Measurements from ENCODE around the gene ZNF618.

Gene ZNF618

DNA sequence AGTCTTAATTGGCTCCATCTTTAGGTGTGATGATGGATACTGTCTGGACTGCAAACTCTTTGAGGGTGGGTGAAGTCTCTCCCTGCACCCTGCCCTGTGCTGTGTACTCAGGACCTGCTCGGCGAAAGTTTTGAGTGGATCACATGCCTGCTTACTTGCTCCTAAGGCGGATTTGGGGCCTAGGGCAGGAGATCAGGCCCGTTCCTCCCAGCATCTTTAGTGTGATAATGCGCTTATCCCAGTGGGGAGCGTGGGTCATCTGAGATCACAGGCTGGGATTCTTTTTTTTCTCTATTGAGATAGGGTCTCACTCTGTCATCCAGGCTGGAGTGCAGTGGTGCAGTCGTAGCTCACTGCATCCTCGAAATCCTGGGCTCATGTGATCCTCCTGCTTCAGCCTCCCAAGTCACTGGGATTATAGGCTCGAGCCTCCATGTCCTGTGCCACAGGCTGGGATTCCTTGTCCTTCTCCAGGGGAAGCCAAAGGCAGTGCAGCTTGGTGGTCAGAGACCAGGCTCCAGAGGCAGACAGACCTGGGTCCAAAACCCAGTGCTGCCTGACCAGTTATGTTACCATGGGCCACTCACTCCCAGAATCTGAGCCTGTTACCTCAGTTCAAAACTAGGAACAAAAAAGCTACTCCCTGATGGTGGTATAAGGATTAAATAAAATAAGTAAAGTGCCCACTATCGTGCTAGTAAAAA lies 59.7 kb downstream of the ZNF618 start:
- no peak for DNase-seq

- no peak for DNase-seq
Measured at GRCh38 chr9:113940077-113940476, 64.0 kb downstream of the ZNF618 start.

DNA sequence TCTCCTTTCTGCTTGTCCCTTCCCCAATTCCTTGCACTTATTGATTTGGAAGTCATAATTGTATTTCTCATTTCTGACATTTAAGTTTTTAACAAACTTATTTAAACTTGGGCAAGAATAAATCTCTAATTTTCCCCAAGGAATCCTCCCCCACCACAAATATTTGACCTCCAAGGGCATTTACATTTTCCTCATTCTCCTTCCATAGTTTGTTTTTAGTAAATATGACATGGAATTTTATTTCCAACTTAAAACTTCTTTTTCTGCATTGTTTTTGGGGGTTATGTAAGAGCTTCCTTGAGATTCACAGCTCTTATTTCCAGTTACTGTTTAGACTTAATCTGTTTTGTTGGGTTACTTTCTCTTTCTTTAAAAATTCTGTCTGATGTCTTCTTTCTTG lies 64.9 kb downstream of the ZNF618 start:
- DNase-seq, result no peak

- no peak for DNase-seq
Measured at GRCh38 chr9:113941526-113941925, 65.4 kb downstream of the ZNF618 start.

DNA sequence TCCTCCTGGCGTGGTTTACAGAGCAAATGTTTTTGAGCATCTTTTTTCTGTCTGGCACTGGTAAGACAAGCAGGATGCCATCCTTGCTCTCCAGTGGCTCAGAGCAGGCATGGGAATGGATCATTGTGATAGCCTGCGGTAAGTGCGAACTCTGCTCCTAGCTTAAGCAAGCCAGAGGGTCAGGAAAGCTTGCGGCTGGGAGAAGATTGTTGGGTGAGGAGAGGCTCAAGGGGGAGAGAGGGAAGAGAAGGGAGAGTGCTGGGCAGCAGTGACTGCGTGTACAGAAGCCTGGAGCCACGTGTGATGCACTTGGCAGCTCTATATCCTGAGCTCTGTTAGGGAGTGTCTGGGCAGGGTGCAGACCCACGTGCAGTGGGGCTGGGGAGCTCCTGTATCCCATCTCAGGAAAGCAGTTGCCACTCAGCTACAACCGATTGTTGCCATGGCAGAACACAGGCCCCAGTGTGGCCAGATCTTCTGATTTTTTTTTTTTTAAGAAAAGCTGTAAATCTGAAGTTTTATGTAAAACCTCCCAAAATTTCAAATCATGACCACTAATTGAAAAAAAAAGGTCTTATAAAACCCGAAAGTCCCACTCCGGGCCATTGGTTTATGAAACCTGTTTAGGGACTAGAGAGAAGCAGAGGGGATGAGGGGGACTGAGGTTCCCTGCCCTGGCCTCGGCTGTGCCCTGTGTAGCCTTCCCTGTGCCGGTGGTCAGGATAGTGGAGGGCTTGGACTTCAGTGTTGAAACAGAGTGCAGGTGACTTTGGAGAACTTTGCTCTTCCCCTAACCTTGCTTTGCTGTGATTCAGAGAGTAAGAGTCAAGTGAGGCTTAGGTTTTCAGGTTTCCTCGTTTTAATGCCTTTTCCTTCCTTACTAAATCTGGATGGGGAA lies 67.3 kb downstream of the ZNF618 start:
- no peak for DNase-seq

- DNase-seq, result no peak
Measured at GRCh38 chr9:113945784-113946183, 69.7 kb downstream of the ZNF618 start.

DNA sequence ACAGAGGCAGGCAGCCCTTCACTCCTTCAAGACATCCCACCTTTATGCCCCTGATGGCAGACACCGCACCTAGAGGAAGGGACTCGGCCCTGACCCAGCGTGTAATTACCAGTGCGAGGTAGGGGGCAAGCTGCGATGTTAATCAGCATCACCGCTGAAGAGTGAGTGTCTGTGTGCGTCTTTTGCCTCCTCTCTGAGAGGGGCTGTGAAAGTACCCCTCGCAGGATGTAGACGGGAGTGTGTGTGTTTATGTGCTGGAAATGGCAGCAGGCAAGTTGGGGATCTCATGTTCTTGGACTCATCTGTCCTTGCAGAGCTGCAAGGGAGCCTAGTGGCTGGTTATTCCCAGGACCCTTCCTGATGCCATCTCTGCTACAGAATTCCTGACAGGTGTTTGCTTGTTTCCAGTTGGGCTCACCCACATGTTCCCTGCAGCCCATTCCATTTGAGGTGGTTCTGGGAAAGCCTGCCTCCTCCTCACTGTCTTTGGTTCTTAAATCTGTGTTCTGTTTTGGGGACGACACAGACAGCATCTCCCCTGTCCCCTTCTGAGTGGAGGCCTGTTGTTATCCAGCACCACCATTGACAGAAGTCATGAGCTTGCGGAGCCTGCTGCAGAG lies 70.5 kb downstream of the ZNF618 start:
- DNase-seq, result no peak

GRCh38 chr9:113947941-113948340 lies 71.8 kb downstream of the ZNF618 start:
- no peak for DNase-seq

GRCh38 chr9:113948891-113949570 lies 72.9 kb downstream of the ZNF618 start:
- DNase-seq, result no peak

DNA sequence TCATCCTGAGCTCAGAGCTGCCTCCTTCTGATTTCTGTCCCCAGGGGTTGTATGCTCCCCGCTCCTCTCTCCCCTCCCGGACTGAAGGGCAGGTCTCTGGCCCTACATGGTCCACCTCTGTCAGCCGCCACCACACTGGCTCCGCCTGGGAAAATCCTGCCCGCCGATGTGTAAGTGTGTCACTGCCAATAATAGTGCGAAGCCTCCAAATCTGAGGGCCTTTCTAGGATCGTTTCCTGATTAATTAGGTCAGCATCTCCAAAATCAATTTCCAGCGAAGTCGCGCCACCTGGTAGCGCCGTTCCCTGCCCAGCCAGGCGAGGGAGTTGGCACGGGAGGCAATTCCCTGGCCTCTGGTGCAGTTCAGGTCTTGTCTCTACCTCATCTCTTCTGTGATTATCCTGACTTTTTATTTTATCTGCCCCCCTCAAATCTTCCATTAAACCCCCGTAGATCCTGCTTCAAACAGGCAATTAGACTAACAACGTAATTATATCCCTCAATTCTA lies 73.5 kb downstream of the ZNF618 start:
- no peak for DNase-seq

GRCh38 chr9:113950195-113951031 lies 74.3 kb downstream of the ZNF618 start:
- no peak for DNase-seq

DNA sequence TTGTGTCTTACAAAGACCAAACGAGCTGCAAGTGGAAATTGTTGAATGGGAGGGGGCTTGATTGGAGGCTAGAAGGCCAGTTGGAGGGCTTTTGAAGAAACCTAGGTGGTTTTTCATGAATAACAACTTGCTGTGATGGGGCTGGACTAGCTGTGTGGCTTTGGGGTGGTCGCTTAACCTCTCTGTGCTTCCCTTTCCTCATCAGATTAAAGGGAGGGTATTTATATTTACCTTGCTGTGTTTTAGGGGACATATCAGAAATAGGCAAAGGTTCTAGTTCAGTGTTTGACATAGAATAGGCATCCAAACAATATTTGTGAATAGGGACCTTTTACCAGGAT lies 74.9 kb downstream of the ZNF618 start:
- no peak for DNase-seq

GRCh38 chr9:113952676-113953075 lies 76.6 kb downstream of the ZNF618 start:
- no peak for DNase-seq

- DNase-seq, result no peak
Measured at GRCh38 chr9:113953531-113953930, 77.4 kb downstream of the ZNF618 start.

- no peak for DNase-seq
Measured at GRCh38 chr9:113954591-113954990, 78.5 kb downstream of the ZNF618 start.

GRCh38 chr9:113955076-113955752 lies 79.1 kb downstream of the ZNF618 start:
- DNase-seq, result no peak

DNA sequence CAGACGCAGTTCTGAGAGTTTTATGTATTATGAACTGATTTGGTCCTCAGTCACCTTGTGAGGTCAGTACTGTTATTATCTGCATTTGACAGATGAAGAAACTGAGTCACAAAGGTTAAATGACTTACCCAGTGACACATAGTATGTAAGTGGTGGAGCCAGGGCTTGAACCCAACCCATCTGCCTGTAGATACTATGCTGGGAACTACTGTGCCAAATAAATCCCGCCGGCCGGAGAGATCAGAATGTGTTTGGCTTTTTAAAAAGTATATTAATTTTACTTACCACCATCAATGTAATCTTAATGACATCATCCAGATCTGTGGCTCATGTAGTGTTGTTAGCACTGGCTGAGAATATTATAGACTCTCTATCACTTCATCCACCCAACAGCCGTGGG lies 80.8 kb downstream of the ZNF618 start:
- no peak for DNase-seq

- DNase-seq, result no peak
Measured at GRCh38 chr9:113957351-113957750, 81.2 kb downstream of the ZNF618 start.

DNA sequence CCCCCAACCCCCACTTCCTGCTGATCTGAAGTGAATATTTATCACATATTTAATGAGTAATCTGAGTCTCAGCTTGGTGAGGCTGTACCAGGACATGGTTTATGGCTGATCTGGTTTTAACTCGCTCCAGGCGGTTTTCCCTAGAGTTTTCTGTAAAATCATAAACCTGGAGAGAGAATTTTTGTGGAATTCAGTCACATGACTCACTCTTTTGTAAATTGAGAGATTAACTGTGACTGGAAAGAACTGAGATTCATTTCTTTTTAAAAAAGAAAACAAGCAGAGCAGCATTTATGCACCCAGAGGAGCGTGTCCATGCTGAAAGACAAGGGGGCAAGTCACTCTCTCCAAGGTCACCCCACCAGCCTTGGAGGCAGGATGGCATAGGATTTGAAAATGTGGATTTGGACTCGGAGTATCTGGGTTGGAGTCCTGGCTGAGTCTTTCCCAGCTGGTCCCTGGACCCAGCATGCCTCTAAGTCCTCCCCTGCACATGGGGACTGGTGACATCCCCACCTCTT lies 81.8 kb downstream of the ZNF618 start:
- DNase-seq, result peak; percentile 21

GRCh38 chr9:113958556-113958955 lies 82.4 kb downstream of the ZNF618 start:
- no peak for DNase-seq

GRCh38 chr9:113960768-113961167 lies 84.7 kb downstream of the ZNF618 start:
- DNase-seq, result no peak

Data from NCI-H2029 treated with DMSO at 0.1 percent for 48 hours (cell line).